Measurements from ENCODE around the gene ABCG1. TPM values are rescaled to one million over a fixed set of nuclear protein-coding genes. Genes with fewer than 3 reads are reported as not detected.

The ABCG1 gene
- total and polyA plus RNA-seq, 4 donors = 11.5 to 65.0 (median 35.0) TPM

GRCh38 chr21:42200906-42201614 lies 17.9 kb upstream of the ABCG1 start:
- Histone ChIP-seq H3K4me1 (ENCODE audit: control insufficient read depth in 5 of 5, insufficient read depth in 5 of 5, low read length in 5 of 5) (peaks cover 0 to 9% (median 0%) of the 10 kb centered on the region in 5 donors), H3K36me3 (ENCODE audit: control insufficient read depth in 4 of 4, insufficient read depth in 4 of 4, low read length in 4 of 4) (no peaks in the 10 kb centered on the region), H3K9me3 (ENCODE audit: control insufficient read depth in 4 of 4, insufficient read depth in 3 of 4, low read length in 3 of 4) (no peaks in the 10 kb centered on the region), H3K9ac (ENCODE audit: insufficient read depth in 1 of 2, low read length in 2 of 2) (no peak overlapping the region), H3K4me3 (no peak overlapping the region), H3K27ac (ENCODE audit: low read depth in 1 of 2, low read length in 1 of 2) (no peak overlapping the region), H3K27me3 (ENCODE audit: control insufficient read depth in 3 of 3, insufficient read depth in 3 of 3, low read length in 2 of 3) (no peaks in the 10 kb centered on the region)
- 91 to 94% methylated on average over 14 of the region's 14 CpGs for WGBS, 2 donors
- no peak for TF ChIP-seq CTCF (IDR thresholded peaks at IDR 0.05; ENCODE audit: control extremely low read depth, extremely low read depth)
- no peak for ATAC-seq (ENCODE audit: insufficient read depth, low FRiP score)
- no peak for DNase-seq

DNA sequence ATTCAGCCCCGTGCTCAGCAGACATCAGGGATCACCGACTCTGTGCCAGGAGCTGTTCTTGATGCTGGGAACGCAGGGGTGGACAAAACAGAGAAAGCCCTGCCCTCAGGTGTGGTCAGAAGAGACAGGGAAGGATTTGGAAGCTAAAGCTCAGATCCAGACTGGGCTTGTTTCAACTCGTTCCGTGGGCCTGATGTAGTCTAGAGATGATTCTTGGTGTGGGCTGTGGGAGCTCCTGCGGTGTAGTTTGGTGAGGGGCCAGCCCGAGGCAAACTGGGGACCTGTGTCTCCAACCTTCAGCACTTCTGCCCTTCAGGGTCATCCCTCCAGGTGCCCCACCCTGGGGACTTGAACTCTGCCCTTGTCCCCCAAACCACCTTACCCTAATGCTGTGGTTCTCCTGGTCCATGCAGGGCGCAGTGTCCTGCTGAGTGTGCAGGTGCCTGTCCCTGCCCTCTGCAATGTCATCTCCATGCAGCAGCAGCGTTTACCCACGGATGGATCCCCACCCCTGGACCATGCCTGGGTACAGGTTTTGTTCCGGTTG lies 17.3 kb upstream of the ABCG1 start:
- WGBS, 2 donors = 89 to 94% methylated on average over 11 of the region's 11 CpGs
- H3K36me3 ChIP-seq (ENCODE audit: control insufficient read depth in 4 of 4, insufficient read depth in 4 of 4, low read length in 4 of 4) = no peaks in the 10 kb centered on the region
- no peak for TF ChIP-seq CTCF (IDR thresholded peaks at IDR 0.05; ENCODE audit: control extremely low read depth, extremely low read depth)
- no peak overlapping the region for H3K4me3 ChIP-seq
- no peak for ATAC-seq (ENCODE audit: insufficient read depth, low FRiP score)
- H3K9me3 ChIP-seq (ENCODE audit: control insufficient read depth in 4 of 4, insufficient read depth in 3 of 4, low read length in 3 of 4) = no peaks in the 10 kb centered on the region
- no peak overlapping the region for H3K27ac ChIP-seq (ENCODE audit: low read depth in 1 of 2, low read length in 1 of 2)
- H3K27me3 ChIP-seq (ENCODE audit: control insufficient read depth in 3 of 3, insufficient read depth in 3 of 3, low read length in 2 of 3) = no peaks in the 10 kb centered on the region
- no peak overlapping the region for H3K9ac ChIP-seq (ENCODE audit: insufficient read depth in 1 of 2, low read length in 2 of 2)
- peaks cover 0 to 9% (median 0%) of the 10 kb centered on the region in 5 donors for H3K4me1 ChIP-seq (ENCODE audit: control insufficient read depth in 5 of 5, insufficient read depth in 5 of 5, low read length in 5 of 5)
- DNase-seq = no peak

DNA sequence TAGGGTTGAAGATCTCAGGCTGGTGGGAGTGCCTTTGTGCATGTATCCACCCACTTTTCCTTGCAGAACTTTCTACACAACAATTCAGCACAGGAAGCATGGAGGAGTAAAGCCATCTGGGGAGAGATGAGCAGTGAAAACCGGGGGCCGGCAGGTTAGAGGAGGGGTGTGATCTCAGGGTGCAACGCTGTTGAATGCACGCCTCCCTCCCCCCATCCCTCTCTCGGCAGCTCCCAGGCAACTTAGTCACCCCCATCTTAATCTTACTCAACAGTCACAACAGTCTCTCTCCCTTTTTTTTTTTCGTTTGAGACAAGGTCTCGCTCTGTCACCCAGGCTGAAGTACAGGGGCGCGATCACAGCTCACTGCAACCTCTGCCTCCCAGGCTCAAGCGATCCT lies 16.6 kb upstream of the ABCG1 start:
- Histone ChIP-seq H3K27ac (ENCODE audit: low read depth in 1 of 2, low read length in 1 of 2) (no peak overlapping the region), H3K4me1 (ENCODE audit: control insufficient read depth in 5 of 5, insufficient read depth in 5 of 5, low read length in 5 of 5) (peaks cover 0 to 9% (median 0%) of the 10 kb centered on the region in 5 donors), H3K36me3 (ENCODE audit: control insufficient read depth in 4 of 4, insufficient read depth in 4 of 4, low read length in 4 of 4) (no peaks in the 10 kb centered on the region), H3K9ac (ENCODE audit: insufficient read depth in 1 of 2, low read length in 2 of 2) (no peak overlapping the region), H3K9me3 (ENCODE audit: control insufficient read depth in 4 of 4, insufficient read depth in 3 of 4, low read length in 3 of 4) (no peaks in the 10 kb centered on the region), H3K4me3 (no peak overlapping the region), H3K27me3 (ENCODE audit: control insufficient read depth in 3 of 3, insufficient read depth in 3 of 3, low read length in 2 of 3) (no peaks in the 10 kb centered on the region)
- ATAC-seq (ENCODE audit: insufficient read depth, low FRiP score) (no peak), DNase-seq (no peak)
- no peak for TF ChIP-seq CTCF (IDR thresholded peaks at IDR 0.05; ENCODE audit: control extremely low read depth, extremely low read depth)
- 88 to 92% methylated on average over 10 of the region's 10 CpGs for WGBS, 2 donors
